MCF 10A (cell line): ENCODE data around the gene GPR132. TPM values are rescaled to one million over a fixed set of nuclear protein-coding genes. Genes with fewer than 3 reads are reported as not detected.

Source experiments
- BruUV-seq: library from RNA; stranded (reverse); fragments of 400-500 nt; replicated peaks from 2 replicates; lab custom pipeline; 2021; lab: Mats Ljungman, UMichigan
- CTCF ChIA-PET: fragments of 300-600 bp; sonication (Branson Sonifier 250); formaldehyde crosslinking; extraction: SDS; loops from one replicate; lab custom pipeline; 2021; ENCODE audit warnings: antibody characterized with exemption, inconsistent platforms; lab: Yijun Ruan, JAX
- POLR2A ChIA-PET: fragments of 300-600, 350-650 bp; sonication (Branson Sonifier 250); formaldehyde crosslinking; extraction: SDS; loops from one replicate; lab custom pipeline; 2020; ENCODE audit warnings: antibody characterized with exemption, inconsistent platforms; lab: Yijun Ruan, JAX
- DNase-seq: peaks from one replicate; pipeline ENCODE4 v3.0.0-alpha.2; 2018; ENCODE audit not compliant: unreplicated experiment
- H3K27ac Mint-ChIP-seq: one replicate; pipeline ENCODE4 v1.8.0; 2022; ENCODE audit warnings: mild to moderate bottlenecking, low read depth, mixed read lengths; ENCODE audit not compliant: unreplicated experiment
- H3K27me3 Mint-ChIP-seq: one replicate; pipeline ENCODE4 v1.8.0; 2022; ENCODE audit warnings: mixed read lengths; ENCODE audit not compliant: insufficient read depth, unreplicated experiment
- H3K36me3 Mint-ChIP-seq: one replicate; pipeline ENCODE4 v1.8.0; 2022; ENCODE audit warnings: mild to moderate bottlenecking, moderate library complexity, mixed read lengths; ENCODE audit not compliant: insufficient read depth, unreplicated experiment
- H3K4me1 Mint-ChIP-seq: one replicate; pipeline ENCODE4 v1.8.0; 2022; ENCODE audit warnings: mixed read lengths; ENCODE audit not compliant: insufficient read depth, unreplicated experiment
- H3K4me3 Mint-ChIP-seq: one replicate; pipeline ENCODE4 v1.8.0; 2022; ENCODE audit warnings: mild to moderate bottlenecking, moderate library complexity, mixed read lengths; ENCODE audit not compliant: unreplicated experiment
- H3K9me3 Mint-ChIP-seq: one replicate; pipeline ENCODE4 v1.8.0; 2022; ENCODE audit warnings: mixed read lengths; ENCODE audit not compliant: unreplicated experiment
- intact Hi-C: fragments of 100-400 bp; cut with micrococcal nuclease; formaldehyde crosslinking; loops from 2 replicates; pipeline ENCODE4 v1.14.1; 2022
- total RNA-seq: library from RNA; stranded (reverse); gene quantifications from 2 replicates; pipeline ENCODE4 v1.2.3, GENCODE V29; 2022
- TF ChIP-seq, protein P1 (sequence below): fragments of 200-600 bp; IDR thresholded peaks from one replicate; pipeline ENCODE4 v1.8.0; 2022; ENCODE audit warnings: antibody characterized with exemption, mild to moderate bottlenecking; ENCODE audit not compliant: unreplicated experiment

Gene GPR132
- total RNA-seq, 1 experiment from 2014 or later: 0.42 TPM

DNA sequence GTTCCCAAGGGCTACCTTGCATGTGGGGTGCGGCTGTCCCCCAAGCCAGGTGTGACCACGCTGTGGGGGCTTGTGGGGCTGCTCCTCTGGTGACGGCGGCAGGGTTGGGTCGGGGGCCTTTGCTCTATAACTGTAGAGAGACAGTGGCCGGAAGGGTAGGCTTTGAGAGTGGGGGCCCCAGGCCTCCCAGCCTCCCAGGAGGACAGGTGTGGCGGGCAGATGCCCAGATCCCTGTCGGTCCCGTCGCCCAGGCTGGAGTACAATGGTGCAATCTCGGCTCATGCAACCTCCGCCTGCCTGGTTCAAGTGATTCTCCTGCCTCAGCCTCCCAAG is 2.7 kb upstream of the GPR132 start:
- BruUV-seq: no TSS peak
- no peaks in the 10 kb centered on the region for H3K9me3 Mint-ChIP-seq
- no peaks in the 10 kb centered on the region for H3K36me3 Mint-ChIP-seq
- TF ChIP-seq, protein P1, sequence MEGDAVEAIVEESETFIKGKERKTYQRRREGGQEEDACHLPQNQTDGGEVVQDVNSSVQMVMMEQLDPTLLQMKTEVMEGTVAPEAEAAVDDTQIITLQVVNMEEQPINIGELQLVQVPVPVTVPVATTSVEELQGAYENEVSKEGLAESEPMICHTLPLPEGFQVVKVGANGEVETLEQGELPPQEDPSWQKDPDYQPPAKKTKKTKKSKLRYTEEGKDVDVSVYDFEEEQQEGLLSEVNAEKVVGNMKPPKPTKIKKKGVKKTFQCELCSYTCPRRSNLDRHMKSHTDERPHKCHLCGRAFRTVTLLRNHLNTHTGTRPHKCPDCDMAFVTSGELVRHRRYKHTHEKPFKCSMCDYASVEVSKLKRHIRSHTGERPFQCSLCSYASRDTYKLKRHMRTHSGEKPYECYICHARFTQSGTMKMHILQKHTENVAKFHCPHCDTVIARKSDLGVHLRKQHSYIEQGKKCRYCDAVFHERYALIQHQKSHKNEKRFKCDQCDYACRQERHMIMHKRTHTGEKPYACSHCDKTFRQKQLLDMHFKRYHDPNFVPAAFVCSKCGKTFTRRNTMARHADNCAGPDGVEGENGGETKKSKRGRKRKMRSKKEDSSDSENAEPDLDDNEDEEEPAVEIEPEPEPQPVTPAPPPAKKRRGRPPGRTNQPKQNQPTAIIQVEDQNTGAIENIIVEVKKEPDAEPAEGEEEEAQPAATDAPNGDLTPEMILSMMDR: no peak
- no peak overlapping the region for H3K4me3 Mint-ChIP-seq
- CTCF ChIA-PET: interaction anchor here (0.9 kb wide), 1 partner anchor 22 kb away, joined by 3 read pairs; no protein-coding TSS in a partner anchor
- H3K27ac Mint-ChIP-seq: no peak overlapping the region
- peaks cover 19% of the 10 kb centered on the region for H3K27me3 Mint-ChIP-seq
- intact Hi-C loops: no loop called here
- DNase-seq: no peak
- POLR2A ChIA-PET: no interaction called here
- no peaks in the 10 kb centered on the region for H3K4me1 Mint-ChIP-seq

DNA sequence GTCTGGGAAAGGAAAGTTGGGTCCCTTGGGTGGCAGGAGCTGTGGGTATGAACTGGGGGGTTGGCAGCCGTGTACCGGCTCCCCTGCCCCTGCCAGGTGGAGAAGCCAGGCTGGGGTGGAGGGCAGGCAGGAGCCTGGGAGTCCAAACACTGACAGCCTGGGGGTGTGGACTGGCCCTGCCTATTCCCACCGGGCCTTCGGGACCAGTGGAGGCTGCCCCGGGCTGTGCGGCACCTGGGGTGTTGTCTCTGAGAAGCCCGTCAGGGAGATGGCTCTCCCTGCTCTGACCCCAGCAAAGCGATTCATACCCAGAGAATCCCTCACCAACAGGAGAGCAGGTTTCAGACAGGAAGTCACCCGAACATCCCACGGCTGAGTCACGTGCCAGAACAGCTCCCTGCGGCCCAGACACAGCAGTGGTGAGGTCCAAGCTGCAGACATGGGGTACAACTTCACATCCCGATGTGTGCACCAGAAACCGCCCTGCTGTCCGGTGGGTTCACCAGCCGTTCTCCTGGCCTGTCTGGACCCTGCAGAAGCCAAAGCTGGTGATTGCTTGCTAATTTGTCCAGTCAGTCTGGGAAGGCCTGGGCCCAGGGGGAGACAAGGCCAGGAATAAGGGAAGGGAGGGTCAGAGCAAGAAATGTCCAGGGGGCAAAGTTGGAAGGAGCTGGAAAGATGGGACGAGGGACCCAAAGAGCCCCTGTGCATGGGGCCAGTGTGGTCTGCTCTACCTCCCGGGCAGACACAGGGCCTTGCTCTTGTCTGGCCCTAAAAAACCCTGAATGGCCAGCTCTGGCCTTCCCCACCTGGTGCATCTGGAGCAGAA is 2.1 kb upstream of the GPR132 start:
- Mint-ChIP-seq H3K4me3 (no peak overlapping the region), H3K27me3 (peaks cover 13% of the 10 kb centered on the region), H3K27ac (no peak overlapping the region), H3K36me3 (no peaks in the 10 kb centered on the region), H3K4me1 (no peaks in the 10 kb centered on the region), H3K9me3 (no peaks in the 10 kb centered on the region)
- ChIA-PET POLR2A (interaction anchor here (0.6 kb wide), 1 partner anchor 14 kb away, joined by 3 read pairs; no protein-coding TSS in a partner anchor), CTCF (interaction anchor here (0.6 to 0.9 kb wide), 2 partner anchors 22 to 42 kb away, joined by 3 read pairs; no protein-coding TSS in a partner anchor)
- TF ChIP-seq, protein P1: no peak
- BruUV-seq: no TSS peak
- intact Hi-C loops: no loop called here
- DNase-seq: no peak

DNA sequence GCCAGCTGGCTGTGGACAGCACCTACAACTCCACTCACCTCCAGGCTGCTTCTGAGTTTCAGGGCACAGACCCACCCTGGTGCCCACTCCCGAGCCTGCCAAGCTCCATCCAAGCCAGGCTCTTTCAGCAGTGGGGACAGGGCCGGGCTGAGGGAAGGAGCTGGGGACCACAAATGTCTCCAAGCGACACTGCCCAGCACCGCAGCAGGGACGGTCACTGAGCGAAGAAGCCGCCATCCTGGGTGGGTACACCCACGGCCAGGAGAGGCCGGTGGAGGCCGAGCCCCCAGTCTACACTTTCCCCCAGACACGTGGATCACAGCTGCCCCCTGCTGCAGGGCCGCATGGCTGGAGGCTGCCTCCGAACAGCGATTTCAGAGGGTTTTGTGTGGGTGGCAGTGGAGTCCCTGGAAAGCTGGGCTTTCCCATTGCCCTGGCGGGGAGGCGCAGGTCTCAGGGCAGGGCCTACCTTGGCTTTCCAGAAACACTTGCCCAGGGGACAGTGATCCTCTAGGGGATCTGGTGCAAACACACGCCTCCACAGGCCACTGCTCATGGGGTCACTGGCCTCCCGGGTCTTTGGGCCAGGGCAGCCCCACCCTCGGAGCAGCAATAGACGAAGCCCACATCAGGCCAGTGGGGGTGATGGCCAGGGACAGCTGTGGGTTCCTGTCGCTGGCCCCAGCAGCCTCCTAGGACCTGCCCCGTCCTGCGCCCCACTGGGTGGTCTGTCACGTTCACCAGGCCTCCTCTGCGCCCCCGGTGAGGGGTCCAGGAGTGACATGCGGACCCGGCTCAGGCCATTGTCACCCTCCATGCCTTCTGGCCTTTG is 1.2 kb upstream of the GPR132 start:
- CTCF ChIA-PET: interaction anchor here (0.7 kb wide), 1 partner anchor 14 kb away, joined by 3 read pairs; no protein-coding TSS in a partner anchor
- POLR2A ChIA-PET: interaction anchor here (0.6 kb wide), 1 partner anchor 15 kb away, joined by 3 read pairs; no protein-coding TSS in a partner anchor

More for the DNA sequence above, 1.2 kb upstream of the GPR132 start:
- Mint-ChIP-seq H3K27ac (no peak overlapping the region), H3K36me3 (no peaks in the 10 kb centered on the region), H3K9me3 (no peaks in the 10 kb centered on the region), H3K4me1 (no peaks in the 10 kb centered on the region), H3K4me3 (no peak overlapping the region), H3K27me3 (peaks cover 4% of the 10 kb centered on the region)
- intact Hi-C loops: no loop called here
- TF ChIP-seq, protein P1: no peak
- no peak for DNase-seq
- no TSS peak for BruUV-seq
